HT-29 (cell line): ENCODE measurements around the gene METTL14. TPM values are rescaled to one million over a fixed set of nuclear protein-coding genes. Genes with fewer than 3 reads are reported as not detected.
A peak's percentile ranks its signal among the peaks of the same experiment; 100 is the strongest.
"Not testable (repeated sequence)": the region's sequence is repeated elsewhere in the genome, so short reads cannot be mapped to it uniquely, and the experiment has no call there.

ENCODE experiments used
- DNase-seq: peaks from one replicate; pipeline ENCODE4 v3.0.0-alpha.2; 2015; ENCODE audit warnings: low spot score
- total RNA-seq: library from RNA; depleted of rRNA; stranded (reverse); fragments of >200 nt; shearing (Covaris generic); gene quantifications from 2 replicates; pipeline ENCODE4 v1.2.3, GENCODE V29; 2014; rRNA removed

Gene METTL14
- 2.5 and 13.2 TPM in 2 replicates for total RNA-seq

DNA sequence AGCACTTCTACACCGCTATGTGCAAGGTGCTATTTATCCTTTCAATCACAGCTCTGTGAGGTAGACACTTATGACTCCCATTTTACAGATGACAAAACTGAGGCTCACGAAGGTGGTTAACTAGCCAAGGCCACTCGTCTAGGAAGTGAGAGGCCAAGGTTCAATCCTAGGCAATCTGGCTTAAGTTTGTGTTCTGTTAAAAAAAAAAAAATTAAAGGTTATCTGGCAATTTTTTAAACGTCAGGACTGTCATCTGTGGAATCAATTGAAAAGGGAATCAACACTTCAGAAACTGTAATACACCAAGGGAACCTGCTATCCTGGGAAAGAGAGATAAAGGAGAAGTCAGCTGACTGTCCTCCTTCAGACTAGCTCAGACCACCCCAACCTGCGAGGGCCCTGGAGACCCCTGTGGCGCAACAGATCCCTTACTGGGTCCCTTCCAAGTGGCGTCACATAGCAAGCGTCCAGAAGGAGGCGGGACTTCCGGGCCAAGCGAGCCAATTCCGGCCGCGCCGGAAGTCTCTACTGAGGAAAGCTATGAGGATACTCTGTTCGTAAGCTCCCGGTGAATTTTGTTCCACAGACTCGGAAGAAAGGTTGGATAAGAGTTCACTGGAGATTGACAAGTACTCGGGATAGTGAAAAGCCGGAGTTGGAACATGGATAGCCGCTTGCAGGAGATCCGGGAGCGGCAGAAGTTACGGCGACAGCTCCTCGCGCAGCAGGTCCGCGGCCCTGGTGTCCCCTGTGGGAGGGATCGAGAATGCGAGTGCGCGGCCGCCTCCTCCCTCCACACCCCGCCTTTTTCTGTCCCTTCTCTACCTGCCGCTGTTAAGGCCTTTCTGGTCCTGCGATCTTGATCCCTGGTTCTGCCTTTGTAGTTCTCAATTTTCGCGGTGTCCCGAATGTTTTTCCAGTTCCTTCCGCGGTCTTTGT is at the start of gene METTL14:
Gene METTL14, plus strand, starts transcription at position 520 of the 939 bp plus-strand sequence. Its CDS starts 143 bp downstream, at position 663.
- peak; percentile 94 for DNase-seq

DNA sequence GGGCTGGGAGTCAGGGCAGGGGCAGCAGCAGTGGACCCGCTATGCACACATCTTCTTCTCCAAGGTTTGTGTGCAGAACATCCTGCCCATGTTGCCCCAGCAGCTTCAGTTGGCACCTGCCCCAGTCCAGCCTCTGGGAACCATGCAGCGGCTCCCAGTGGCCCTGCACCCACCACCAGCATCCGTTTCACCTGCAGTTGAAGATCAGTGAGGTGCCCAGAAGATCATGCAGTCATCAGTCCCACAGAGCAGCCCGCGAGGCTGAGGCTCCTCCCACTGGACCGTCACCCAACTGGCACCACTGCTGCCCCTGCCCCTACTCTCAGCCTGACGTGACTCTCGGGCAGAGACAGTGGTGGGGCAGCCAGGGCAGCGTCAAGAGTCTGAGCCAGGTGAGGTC is 49.1 kb upstream of the METTL14 start:
- not testable (repeated sequence) for DNase-seq

DNA sequence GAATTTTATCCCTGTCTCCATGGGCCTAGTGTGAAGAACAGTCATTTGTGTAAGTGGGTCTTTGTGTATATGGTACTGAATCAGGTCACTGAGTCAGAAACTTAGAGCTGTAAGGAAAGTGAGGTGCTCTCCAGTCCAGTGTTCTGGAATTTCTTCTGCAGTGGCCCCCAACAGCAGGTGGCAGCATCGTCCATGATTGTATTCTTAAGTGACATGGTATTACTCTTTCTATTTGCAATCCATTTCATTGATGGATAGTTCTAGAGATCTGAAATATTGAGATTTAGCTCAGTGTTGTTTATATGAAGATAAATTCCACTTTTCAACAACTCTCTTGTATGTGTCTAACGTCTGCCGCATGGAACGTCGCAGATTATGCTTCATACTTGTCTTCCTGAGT is 20.5 kb upstream of the METTL14 start:
- DNase-seq = peak; percentile 25

DNA sequence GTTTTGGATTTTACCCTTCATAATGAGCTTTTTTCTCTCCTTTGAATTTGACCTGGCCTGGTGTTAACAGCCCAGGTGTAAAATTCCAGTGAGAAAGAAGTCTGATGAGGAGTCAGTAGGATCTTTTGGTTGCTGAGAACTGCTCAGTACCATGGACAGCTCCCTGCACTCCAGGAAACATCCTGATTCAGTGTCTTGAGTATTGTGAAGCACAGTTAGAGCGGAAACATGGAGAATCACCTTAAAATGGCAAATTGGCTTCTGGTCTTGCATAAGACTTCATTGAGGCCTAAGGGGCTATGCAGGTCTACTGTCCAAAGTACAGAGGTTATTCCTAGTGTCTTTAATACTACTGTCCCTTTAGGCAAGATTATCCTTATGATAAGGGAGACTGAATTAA is 16.0 kb upstream of the METTL14 start:
- DNase-seq = peak; percentile 74

DNA sequence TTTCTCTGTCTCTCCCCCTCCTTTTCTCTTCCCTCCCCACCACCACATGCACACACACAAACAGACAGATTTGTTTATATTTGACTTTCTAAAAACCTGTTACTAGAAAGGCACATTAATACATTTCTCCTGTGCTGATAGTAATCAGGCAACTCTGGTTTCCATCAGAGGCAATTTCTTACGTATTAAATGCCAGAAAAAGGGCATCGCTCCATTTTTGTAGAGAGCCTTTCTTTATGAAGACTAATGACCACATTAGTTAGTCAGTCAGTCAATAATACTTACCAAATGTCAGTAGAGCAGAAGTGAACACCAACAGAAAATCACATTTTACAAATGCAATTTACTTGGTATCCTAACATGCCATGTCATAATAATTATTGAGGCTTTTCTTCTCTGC is 14.2 kb upstream of the METTL14 start:
- not testable (repeated sequence) for DNase-seq

DNA sequence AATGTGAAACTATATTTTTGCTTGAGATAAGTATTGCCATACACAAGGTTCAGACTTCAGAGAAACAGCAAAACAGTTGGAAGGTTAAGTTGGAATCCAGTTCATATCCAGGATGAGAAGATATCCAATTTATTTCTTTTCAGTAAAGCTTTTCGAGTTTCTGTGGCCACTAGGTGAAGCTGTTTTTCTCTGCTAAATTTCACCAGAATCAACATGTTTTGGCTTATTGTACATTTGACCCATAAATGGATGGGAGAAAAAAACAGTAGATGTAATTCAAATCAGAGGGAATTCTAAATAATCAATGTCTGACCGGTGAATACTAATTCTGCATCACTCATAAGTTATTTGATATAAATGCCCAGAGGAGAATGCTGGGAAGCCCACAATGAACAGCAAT is 9.1 kb upstream of the METTL14 start:
- DNase-seq = no peak

DNA sequence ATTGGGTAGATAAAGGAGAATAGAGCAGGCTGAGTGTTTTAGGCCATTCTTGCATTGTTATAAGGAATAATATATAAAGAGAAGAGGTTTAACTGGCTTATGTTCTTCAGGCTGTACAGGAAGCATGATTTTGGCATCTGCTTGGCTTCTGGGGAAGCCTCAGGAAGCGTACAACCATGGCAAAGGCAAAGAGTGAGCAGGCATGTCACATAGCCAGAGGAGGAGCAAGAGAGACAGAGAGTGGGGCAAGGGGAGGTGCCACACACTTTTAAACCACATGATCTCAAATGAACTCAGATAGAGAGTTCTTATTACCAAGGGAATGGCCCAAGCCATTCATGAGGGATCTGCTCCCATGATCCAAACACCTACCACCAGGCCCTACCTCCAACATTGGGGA is 4.4 kb upstream of the METTL14 start:
- no peak for DNase-seq

DNA sequence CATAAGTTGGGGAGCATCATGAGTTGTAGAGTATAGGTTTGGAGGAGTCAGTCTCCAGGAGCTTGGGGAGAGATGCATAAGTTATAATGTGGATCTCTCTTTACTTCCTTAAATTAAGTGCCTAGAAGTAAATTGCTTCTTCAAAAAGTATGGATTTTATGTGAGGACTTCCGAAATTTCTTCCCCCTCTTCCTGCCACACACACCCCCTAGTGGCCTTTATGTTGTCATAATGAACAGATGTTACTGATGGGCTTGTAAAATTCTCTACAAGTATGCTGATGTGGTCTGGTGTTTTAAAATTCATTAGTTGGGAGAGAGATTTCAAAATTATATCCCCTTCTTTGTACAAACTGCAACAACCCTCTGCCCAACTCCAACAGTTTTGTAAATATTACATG is 2.3 kb upstream of the METTL14 start:
- peak; percentile 15 for DNase-seq

DNA sequence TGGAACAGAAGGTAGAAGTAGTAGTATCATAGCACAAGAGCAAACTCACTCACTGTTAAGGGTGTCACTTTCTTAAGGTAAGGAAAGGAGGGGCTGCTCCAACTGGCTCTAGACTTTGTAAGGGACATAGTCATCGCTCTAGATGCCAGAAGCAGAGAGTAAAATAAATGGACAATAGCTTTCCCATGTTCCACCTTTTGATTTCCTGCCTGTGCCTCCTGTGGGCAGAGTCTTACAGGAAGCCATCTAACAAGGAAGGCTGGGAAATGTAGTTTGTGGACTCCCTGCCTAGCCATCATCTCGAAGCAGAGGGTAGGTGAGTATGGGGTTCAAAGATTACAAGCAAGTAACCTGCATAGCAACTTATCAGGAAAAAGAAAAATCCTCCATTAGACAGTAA is 1.7 kb upstream of the METTL14 start:
- DNase-seq = peak; percentile 22

DNA sequence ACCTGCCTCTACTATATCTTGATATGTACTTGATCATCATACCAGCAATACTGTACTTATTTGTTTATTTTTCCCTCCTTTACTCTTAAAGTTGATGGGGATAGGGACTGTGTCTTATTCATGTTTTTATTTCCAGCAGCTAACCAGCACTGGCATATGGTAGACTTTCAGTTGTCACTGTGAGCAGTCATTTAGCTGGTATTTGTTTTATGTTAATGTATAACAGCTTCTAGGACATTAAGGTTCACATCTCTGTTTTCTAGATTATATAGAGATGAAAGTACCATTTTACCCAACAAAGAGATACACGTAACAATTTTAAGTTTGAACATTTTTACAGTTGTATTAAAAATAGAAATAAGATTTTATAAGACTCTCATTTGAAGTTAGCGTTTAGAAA is 17.9 kb downstream of the METTL14 start:
- no peak for DNase-seq

DNA sequence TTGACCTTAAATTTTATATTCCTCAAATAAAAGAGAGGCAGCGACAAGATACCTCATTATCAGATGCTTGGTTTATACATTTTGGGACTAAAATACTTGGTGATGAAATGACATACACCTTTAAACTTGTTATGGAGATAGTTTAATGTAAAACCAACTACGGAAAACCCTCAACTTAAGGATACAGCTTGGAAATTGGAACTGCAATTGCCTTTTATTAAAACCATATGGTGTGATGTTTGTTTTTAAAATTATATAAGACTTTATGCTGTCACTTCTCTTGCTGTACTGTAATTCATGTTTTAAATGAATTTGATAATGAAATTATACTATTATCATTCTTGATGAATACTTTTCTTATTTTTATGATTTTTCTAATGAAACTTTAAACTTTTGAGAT is 25.9 kb downstream of the METTL14 start:
- no peak for DNase-seq

DNA sequence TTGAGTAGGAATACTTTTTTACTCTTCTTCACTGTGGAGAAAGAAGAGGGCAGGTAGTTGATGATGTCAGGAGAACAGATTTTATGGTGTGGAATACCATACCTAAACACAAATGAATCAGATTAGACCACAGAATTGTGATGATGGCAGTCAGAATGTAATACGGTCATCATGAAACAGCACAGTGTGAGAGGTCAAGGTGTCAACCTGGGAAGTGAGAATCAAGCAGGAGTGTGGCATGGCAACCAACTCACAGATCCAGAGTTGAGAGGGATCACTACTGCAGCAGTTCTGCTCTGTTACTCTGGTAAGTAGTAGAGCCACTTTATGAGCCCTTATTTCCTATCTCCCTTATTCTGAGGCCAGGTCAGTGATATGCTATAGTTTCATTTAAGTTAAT is 27.7 kb downstream of the METTL14 start:
- no peak for DNase-seq

DNA sequence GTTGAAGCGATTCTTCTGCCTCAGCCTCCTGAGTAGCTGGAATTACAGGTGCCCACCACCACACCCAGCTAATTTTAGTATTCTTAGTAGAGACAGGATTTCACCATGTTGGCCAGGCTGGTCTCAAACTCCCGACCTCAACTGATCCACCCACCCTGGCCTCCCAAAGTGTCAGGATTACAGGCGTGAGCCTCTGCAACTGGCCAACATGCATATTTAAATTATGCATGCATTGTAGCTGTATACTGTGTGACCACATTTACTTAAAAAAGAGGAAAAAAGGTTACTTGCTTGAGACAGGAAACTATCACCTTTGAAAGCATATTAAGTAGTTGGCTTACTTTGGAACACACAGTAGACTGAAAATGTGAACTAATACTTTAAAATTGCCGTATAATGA is 29.5 kb downstream of the METTL14 start:
- no peak for DNase-seq

DNA sequence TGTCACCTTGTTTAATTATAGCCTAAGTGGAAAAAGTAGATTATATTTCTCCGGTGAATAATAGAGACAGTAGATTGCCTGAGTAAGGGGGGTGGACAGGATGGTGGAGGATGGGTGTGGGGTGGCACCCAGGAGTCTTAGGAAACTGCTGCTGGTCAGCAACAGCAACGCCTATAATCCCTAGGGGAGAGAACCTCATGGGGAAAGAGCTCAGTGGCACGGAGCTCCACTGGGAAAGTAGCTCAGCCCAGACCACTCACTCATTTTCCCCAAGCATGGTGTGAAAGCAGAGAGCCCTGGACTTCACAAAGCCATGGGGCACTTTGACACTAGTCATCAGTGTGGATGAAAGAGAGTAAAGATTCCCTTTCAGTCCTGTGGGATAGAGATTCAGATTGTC is 31.1 kb downstream of the METTL14 start:
- DNase-seq = no peak

DNA sequence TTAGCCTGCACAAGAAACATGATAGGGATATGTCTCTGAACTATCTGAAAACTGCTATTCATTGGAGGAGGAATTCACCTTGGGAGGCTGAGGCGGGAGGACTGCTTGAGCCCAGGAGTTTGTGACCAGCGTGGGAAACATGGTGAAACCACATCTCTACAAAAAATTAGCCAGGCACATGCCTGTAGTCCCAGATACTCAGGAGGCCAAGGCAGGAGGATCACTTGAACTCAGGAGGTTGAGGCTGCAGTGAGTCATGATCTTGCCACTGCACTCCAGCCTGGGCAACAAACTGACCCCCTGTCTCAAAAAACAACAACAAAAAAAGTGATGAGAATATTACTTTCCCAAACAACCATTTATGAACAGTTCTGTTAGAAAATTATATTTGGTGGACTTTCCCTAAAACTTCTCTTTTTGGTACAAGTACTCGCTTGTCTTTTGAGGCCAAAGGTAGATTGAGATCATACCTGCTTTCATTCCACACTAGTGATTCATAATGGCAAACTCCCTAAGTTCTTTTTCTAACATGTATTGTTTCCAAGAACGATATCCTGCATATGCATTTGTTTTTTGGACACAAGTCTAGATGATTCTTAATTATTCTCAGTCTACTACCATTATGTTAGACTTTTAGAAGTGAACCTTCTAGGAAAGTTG is 33.4 kb downstream of the METTL14 start:
- DNase-seq = no peak

DNA sequence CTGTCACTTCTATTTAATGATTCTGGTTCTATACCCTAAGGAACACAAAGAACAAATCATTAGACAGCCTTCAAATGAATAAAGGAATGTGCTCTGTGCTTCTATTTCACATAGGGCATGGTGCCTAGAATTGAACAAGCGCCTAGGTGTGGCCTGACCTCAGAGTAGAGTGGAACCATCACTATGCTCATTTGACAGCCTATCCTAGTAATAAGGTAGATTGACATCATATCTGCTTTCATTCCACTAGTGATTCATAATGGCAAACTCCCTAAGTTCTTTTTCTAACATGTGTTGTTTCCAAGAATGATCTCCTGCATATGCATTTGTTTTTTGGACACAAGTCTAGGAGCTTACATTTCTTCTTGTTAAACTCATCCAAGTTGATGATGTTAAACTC is 36.6 kb downstream of the METTL14 start:
- no peak for DNase-seq

DNA sequence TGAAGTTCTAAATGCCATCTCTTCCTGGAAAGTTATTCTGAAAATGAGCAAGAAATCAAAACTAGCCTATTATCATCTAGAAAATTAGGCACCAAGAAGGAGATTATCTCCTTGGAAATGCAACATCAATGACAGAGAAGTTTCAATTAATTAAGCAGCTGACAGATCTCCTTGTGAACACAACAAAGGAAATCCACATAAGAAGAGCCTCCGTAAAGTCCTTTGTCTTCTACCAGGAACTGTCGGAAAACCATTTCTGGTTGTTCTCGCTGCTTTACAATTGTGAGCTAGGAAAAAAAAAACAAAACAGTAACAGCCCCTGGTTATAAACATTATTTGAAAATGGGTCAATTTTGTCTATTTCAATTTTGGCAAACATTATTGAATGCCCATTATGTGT is 38.2 kb downstream of the METTL14 start:
- DNase-seq = no peak

DNA sequence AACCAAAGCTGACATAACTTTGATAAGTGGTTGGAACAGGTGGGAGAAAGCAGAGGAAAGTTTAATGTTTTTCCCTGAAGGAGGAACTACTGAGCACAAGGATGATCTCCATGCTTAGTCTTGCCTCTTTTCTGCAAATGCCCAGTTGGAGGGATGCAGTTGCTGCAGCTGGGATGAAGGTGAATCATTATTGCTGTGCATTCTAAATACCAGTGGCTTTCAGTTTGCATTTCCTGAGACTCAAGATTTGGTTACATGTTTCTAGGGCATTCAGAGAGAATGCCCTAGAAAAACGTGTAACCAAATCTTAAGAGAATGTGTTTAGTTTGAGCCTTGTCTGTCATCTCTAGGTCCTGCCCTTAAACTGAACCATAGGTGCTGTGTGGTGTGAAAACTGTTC is 42.2 kb downstream of the METTL14 start:
- no peak for DNase-seq

DNA sequence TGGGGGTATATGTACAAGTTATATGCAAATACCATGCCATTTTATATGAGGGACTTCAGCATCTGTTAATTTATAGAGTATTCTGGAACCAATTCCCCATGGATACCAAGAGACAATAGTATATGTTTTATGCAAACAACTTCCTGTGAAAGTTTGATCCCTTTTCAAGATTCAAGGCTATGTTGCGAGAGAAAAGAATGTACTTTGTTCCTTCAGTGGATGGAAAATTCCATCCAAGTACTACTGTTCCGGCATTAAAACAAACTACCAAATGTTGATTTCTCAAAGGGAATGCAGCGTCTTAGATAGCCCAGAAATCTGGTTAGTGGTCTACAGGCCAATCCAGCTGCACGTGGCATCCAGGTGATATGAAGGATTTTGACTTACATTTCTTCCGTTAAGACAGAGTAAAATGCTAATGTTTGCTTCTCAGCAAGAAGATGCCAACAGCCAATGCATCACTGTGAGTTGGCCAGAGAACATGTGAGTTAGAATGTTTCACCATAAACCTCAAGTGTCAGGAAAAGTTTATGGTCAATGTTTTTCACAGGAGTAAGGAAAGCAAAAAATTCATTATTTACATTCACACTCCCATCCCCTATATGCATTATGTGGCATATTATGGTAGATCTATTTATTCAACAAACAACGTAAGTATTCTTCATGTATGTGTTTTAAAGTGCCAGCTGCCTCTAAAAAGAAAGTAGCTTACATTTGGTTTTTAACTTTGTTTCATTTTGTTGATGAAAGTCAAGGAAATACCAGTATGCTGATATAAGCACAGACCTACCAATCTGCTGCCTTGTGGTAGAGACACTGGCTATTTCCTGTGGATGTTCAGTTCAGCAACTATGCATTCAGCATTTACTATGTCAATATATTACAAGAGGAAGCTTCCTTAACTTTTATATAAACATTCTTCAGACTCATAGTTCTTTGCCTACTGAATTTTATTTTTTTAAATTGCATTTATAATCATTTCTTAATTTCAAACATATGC is 44.4 kb downstream of the METTL14 start:
- DNase-seq = no peak

DNA sequence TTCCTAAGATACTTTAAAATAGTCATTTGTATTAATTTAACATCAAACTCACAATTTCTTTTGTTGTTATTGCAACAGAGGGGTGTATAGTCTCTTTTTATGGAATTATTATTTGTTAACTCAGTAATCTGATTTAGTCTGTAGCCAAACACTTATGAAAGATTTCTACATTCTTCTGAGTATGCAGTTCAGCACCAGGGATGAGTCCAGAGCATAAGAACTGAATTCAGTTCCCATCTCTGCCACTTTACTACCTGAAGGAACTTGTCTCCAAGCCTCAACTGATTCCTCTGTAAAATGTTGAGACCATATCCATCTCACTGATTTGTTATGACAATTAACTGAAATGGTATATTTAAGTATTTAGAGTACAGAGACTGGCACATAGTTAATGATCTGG is 45.5 kb downstream of the METTL14 start:
- no peak for DNase-seq

DNA sequence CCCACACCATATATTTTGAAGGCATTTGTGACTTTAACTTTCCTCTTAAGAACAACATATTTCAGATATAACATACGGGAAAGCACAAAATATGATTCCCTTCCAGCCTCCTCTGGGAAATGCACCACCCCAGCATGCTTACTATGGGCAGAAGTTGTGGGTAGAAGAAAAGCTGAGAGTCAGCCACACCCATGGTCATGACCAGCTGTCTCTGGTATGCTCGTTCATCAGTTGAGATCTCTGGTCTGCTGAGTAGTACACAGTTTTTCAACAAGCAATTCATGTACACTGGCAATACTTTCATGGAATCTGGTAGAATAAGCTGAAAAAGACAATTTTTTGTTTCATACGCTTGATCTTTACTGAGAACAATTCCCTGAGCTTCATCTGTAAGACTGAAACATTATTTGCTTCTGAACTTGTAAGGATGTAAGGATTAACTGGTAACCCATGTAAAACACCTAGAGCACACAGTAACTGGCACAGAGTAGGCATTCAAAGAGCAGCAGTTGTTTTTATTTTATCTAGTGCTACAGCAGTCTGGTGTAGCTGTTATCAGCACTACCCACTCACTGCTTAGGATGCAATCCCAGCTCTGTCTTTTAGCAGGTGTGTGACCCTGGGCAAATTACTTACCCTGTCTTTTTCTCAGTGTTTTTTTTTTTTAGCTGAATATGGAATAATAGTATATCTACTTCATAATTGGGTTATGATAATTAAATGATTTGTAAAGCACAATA is 47.6 kb downstream of the METTL14 start:
- no peak for DNase-seq
